Liver (tissue), 9 donors: ENCODE measurements around the gene PPFIA2. TPM values are rescaled to one million over a fixed set of nuclear protein-coding genes. Genes with fewer than 3 reads are reported as not detected.

Experiments
- DNase-seq: peaks from one replicate; pipeline ENCODE4 v3.0.0-alpha.2; 2017; ENCODE audit warnings: low spot score
- H3K27ac ChIP-seq, 2 donors: one replicate each; pipeline ENCODE4 v1.7.0; 2013; ENCODE audit warnings: inconsistent platforms in 2 of 2, low read length in 2 of 2, control low read depth in 1 of 2, low read depth in 1 of 2, mild to moderate bottlenecking in 1 of 2
- H3K27me3 ChIP-seq, 4 donors: one replicate each; pipeline versions ENCODE4 v1.6.1 to v1.7.0; 2013; ENCODE audit warnings: low read length in 3 of 4, inconsistent platforms in 1 of 4, mild to moderate bottlenecking in 1 of 4, moderate library complexity in 1 of 4; ENCODE audit not compliant: control insufficient read depth in 4 of 4, insufficient read depth in 4 of 4
- H3K36me3 ChIP-seq, 4 donors: one replicate each; pipeline versions ENCODE4 v1.6.1 to v1.7.0; 2013; ENCODE audit warnings: low read length in 3 of 4, mild to moderate bottlenecking in 3 of 4, low read depth in 1 of 4, moderate library complexity in 1 of 4; ENCODE audit not compliant: control insufficient read depth in 4 of 4, insufficient read depth in 3 of 4
- H3K4me1 ChIP-seq, 4 donors: one replicate each; pipeline versions ENCODE4 v1.6.1 to v1.7.0; 2013; ENCODE audit warnings: low read length in 3 of 4, mild to moderate bottlenecking in 3 of 4, moderate library complexity in 1 of 4; ENCODE audit not compliant: control insufficient read depth in 4 of 4, insufficient read depth in 4 of 4
- H3K4me3 ChIP-seq, 3 donors: one replicate each; pipeline versions ENCODE4 v1.6.1 to v1.7.0; 2013; ENCODE audit warnings: low read length in 3 of 3, control low read depth in 1 of 3, low read depth in 1 of 3, mild to moderate bottlenecking in 1 of 3
- H3K9ac ChIP-seq, 2 donors: one replicate each; pipeline ENCODE4 v1.7.0; 2013; ENCODE audit warnings: low read length in 2 of 2, mild to moderate bottlenecking in 2 of 2, moderate library complexity in 2 of 2, control low read depth in 1 of 2, low read depth in 1 of 2
- H3K9me3 ChIP-seq, 4 donors: one replicate each; pipeline versions ENCODE4 v1.6.1 to v1.7.0; 2013; ENCODE audit warnings: low read length in 3 of 4; ENCODE audit not compliant: control insufficient read depth in 4 of 4
- EGR1 ChIP-seq, 2 donors: IDR thresholded peaks; 2 replicates each; pipeline ENCODE4 v1.6.1; 2016 to 2018; ENCODE audit warnings: antibody characterized with exemption in 2 of 2, low read depth in 2 of 2
- FOXA1 ChIP-seq: IDR thresholded peaks from 2 replicates; pipeline ENCODE4 v1.6.1; 2016; ENCODE audit warnings: antibody characterized with exemption
- GABPA ChIP-seq, 2 donors: IDR thresholded peaks in 1 of 2; conservative IDR thresholded peaks in 1 of 2; 2 replicates each; pipeline ENCODE4 v1.6.1; 2016; ENCODE audit warnings: antibody characterized with exemption in 2 of 2, mild to moderate bottlenecking in 1 of 2, moderate library complexity in 1 of 2
- HNF4A ChIP-seq, 2 donors: conservative IDR thresholded peaks; 2 replicates each; pipeline ENCODE4 v1.6.1; 2016; ENCODE audit warnings: antibody characterized with exemption in 2 of 2, mild to moderate bottlenecking in 2 of 2
- HNF4G ChIP-seq: IDR thresholded peaks from 2 replicates; pipeline ENCODE4 v1.6.1; 2016; ENCODE audit warnings: antibody characterized with exemption
- JUND ChIP-seq, 2 donors: IDR thresholded peaks; 2 replicates each; pipeline ENCODE4 v1.6.1; 2016; ENCODE audit warnings: antibody characterized with exemption in 2 of 2
- NR2F2 ChIP-seq: IDR thresholded peaks from 2 replicates; pipeline ENCODE4 v1.6.1; 2016; ENCODE audit warnings: antibody characterized with exemption
- RAD21 ChIP-seq, 2 donors: IDR thresholded peaks; 2 replicates each; pipeline ENCODE4 v1.6.1; 2016; ENCODE audit warnings: antibody characterized with exemption in 2 of 2, mild to moderate bottlenecking in 2 of 2
- RXRA ChIP-seq, 2 donors: IDR thresholded peaks; 2 replicates each; pipeline ENCODE4 v1.6.1; 2017 to 2018; ENCODE audit warnings: antibody characterized with exemption in 2 of 2, mild to moderate bottlenecking in 1 of 2
- SP1 ChIP-seq: IDR thresholded peaks from 2 replicates; pipeline ENCODE4 v1.6.1; 2018; ENCODE audit warnings: antibody characterized with exemption, mild to moderate bottlenecking
- TAF1 ChIP-seq: conservative IDR thresholded peaks from 2 replicates; pipeline ENCODE4 v1.6.1; 2016; ENCODE audit warnings: antibody characterized with exemption, mild to moderate bottlenecking
- WGBS: extraction: QIAGEN DNeasy Blood & Tissue Kit; methylation state at CpG from one replicate; pipeline ENCODE4 v1.1.7; 2013; 5-methylcytosine and 5-hydroxymethylcytosine counted together
- polyA plus RNA-seq, 2 donors: library from polyadenylated mRNA; stranded (reverse) in 1 of 2; unstranded in 1 of 2; fragments of 200-250 nt in 1 of 2; fragments of >200 nt in 1 of 2; fragmentation: Nextera tagmentation in 1 of 2; extraction: Ambion mirVana in 1 of 2; gene quantifications; one replicate each; pipeline versions ENCODE4 v1.2.1 to v1.2.3, GENCODE V29; 2013 to 2015
- total RNA-seq, 2 donors: library from RNA; depleted of rRNA; stranded (reverse); fragments of >200 nt; gene quantifications; one replicate each; pipeline ENCODE4 v1.2.3, GENCODE V29; 2014
- TF ChIP-seq, protein P1 (sequence below): IDR thresholded peaks from 2 replicates; pipeline ENCODE4 v1.6.1; 2016; ENCODE audit warnings: antibody characterized with exemption
- TF ChIP-seq, protein P2 (sequence below): IDR thresholded peaks from 2 replicates; pipeline ENCODE4 v1.6.1; 2016; ENCODE audit warnings: antibody characterized with exemption
- TF ChIP-seq, protein P3 (sequence below): IDR thresholded peaks from 2 replicates; pipeline ENCODE4 v1.6.1; 2016; ENCODE audit warnings: antibody characterized with exemption, mild to moderate bottlenecking
- TF ChIP-seq, protein P4 (sequence below): fragments of 150-350 bp; IDR thresholded peaks from 2 replicates; pipeline ENCODE4 v1.5.1; 2017; ENCODE audit warnings: improper control_type of control experiment, low read depth, low read length; ENCODE audit not compliant: missing input control
- donor health status: healthy.
- donor health status: healthy.
- donor health status: healthy.
- donor health status: healthy.
- donor health status: healthy.

Gene PPFIA2
- total and polyA plus RNA-seq, 4 donors = 0.05 to 0.50 (median 0.22) TPM; not detected in 1

DNA sequence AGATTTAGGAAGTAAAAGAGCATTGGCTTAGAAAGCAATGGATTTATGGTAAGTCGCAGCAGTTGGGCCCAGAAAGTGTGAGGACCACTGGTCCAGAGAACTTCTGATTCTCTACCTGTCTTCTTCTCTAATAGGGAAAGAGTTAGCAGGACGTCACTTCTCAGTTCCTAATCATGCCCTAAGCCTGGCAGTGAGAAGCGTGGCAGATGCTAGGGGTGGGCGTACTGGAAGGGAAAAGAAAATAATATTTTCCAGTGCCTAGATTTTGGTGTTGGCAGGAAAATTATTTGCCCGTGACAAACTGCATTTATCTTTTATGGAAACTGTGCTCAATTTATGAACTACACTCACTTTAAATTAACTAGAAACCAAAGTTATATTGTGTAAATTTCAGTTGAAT, 212.3 kb downstream of the PPFIA2 start:
- WGBS = 78% methylated on average over 5 of the region's 5 CpGs

DNA sequence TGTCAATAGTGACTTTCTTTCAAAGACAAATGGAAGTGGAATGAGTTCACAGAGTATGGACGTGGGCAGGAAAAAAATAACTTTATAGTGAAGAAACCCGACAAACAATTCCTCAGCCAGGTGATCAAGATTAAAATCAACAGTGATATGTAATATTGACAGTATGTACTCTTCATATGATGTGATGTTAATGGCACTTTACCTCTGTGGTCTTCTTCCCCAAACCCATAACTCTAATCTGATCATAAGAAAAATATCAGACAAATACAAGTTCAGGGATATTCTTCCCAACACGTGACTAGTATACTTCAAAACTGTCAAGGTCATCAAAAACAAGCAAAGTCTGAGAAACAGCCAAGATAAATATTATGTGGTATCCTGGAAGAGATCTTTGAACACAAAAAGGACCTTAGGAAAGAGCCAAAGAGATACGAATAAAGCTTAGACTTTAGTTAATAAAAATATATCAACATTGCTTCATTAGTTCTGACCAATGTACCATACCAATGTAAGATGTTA, 215.5 kb downstream of the PPFIA2 start:
- no peaks in the 10 kb centered on the region for H3K36me3 ChIP-seq
- TF ChIP-seq, protein P1, sequence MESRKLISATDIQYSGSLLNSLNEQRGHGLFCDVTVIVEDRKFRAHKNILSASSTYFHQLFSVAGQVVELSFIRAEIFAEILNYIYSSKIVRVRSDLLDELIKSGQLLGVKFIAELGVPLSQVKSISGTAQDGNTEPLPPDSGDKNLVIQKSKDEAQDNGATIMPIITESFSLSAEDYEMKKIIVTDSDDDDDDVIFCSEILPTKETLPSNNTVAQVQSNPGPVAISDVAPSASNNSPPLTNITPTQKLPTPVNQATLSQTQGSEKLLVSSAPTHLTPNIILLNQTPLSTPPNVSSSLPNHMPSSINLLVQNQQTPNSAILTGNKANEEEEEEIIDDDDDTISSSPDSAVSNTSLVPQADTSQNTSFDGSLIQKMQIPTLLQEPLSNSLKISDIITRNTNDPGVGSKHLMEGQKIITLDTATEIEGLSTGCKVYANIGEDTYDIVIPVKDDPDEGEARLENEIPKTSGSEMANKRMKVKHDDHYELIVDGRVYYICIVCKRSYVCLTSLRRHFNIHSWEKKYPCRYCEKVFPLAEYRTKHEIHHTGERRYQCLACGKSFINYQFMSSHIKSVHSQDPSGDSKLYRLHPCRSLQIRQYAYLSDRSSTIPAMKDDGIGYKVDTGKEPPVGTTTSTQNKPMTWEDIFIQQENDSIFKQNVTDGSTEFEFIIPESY = no peak
- TF ChIP-seq HNF4A (conservative IDR thresholded peaks at IDR 0.05) = no peak
- TF ChIP-seq SP1 = no peak
- TF ChIP-seq, protein P2, sequence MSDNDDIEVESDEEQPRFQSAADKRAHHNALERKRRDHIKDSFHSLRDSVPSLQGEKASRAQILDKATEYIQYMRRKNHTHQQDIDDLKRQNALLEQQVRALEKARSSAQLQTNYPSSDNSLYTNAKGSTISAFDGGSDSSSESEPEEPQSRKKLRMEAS = no peak
- TF ChIP-seq, protein P3, sequence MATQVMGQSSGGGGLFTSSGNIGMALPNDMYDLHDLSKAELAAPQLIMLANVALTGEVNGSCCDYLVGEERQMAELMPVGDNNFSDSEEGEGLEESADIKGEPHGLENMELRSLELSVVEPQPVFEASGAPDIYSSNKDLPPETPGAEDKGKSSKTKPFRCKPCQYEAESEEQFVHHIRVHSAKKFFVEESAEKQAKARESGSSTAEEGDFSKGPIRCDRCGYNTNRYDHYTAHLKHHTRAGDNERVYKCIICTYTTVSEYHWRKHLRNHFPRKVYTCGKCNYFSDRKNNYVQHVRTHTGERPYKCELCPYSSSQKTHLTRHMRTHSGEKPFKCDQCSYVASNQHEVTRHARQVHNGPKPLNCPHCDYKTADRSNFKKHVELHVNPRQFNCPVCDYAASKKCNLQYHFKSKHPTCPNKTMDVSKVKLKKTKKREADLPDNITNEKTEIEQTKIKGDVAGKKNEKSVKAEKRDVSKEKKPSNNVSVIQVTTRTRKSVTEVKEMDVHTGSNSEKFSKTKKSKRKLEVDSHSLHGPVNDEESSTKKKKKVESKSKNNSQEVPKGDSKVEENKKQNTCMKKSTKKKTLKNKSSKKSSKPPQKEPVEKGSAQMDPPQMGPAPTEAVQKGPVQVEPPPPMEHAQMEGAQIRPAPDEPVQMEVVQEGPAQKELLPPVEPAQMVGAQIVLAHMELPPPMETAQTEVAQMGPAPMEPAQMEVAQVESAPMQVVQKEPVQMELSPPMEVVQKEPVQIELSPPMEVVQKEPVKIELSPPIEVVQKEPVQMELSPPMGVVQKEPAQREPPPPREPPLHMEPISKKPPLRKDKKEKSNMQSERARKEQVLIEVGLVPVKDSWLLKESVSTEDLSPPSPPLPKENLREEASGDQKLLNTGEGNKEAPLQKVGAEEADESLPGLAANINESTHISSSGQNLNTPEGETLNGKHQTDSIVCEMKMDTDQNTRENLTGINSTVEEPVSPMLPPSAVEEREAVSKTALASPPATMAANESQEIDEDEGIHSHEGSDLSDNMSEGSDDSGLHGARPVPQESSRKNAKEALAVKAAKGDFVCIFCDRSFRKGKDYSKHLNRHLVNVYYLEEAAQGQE = no peak
- no peak for TF ChIP-seq NR2F2
- no peak for TF ChIP-seq FOXA1
- TF ChIP-seq, protein P4, sequence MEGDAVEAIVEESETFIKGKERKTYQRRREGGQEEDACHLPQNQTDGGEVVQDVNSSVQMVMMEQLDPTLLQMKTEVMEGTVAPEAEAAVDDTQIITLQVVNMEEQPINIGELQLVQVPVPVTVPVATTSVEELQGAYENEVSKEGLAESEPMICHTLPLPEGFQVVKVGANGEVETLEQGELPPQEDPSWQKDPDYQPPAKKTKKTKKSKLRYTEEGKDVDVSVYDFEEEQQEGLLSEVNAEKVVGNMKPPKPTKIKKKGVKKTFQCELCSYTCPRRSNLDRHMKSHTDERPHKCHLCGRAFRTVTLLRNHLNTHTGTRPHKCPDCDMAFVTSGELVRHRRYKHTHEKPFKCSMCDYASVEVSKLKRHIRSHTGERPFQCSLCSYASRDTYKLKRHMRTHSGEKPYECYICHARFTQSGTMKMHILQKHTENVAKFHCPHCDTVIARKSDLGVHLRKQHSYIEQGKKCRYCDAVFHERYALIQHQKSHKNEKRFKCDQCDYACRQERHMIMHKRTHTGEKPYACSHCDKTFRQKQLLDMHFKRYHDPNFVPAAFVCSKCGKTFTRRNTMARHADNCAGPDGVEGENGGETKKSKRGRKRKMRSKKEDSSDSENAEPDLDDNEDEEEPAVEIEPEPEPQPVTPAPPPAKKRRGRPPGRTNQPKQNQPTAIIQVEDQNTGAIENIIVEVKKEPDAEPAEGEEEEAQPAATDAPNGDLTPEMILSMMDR = no peak
- WGBS = 52% methylated on average over 4 of the region's 4 CpGs

More for the DNA sequence above, 212.3 kb downstream of the PPFIA2 start:
- H3K9me3 ChIP-seq = no peaks in the 10 kb centered on the region
- TF ChIP-seq FOXA1 = no peak
- no peak for TF ChIP-seq RXRA (IDR thresholded peaks at IDR 0.05)
- TF ChIP-seq NR2F2 = no peak
- no peak for TF ChIP-seq GABPA (IDR thresholded peaks at IDR 0.05 in 1 of 2, conservative IDR thresholded peaks at IDR 0.05 in 1 of 2)
- no peak for TF ChIP-seq JUND (IDR thresholded peaks at IDR 0.05)
- TF ChIP-seq HNF4A (conservative IDR thresholded peaks at IDR 0.05) = no peak
- no peak for TF ChIP-seq EGR1 (IDR thresholded peaks at IDR 0.05; ENCODE audit: low read depth in 2 of 2)
- TF ChIP-seq HNF4G = no peak
- TF ChIP-seq, protein P2 = no peak
- TF ChIP-seq RAD21 (IDR thresholded peaks at IDR 0.05) = no peak
- no peak for TF ChIP-seq TAF1
- TF ChIP-seq, protein P3 = no peak
- TF ChIP-seq, protein P4 = no peak
- no peaks in the 10 kb centered on the region for H3K4me1 ChIP-seq
- H3K27ac ChIP-seq = no peak overlapping the region
- no peak for DNase-seq
- no peaks in the 10 kb centered on the region for H3K36me3 ChIP-seq
- H3K27me3 ChIP-seq = no peaks in the 10 kb centered on the region
- H3K9ac ChIP-seq = no peak overlapping the region
- no peak overlapping the region for H3K4me3 ChIP-seq

More for the DNA sequence above, 215.5 kb downstream of the PPFIA2 start:
- Histone ChIP-seq H3K27me3 (no peaks in the 10 kb centered on the region), H3K4me3 (no peak overlapping the region), H3K9ac (no peak overlapping the region), H3K9me3 (no peaks in the 10 kb centered on the region), H3K27ac (no peak overlapping the region), H3K4me1 (no peaks in the 10 kb centered on the region)
- DNase-seq = no peak
